GM21526 (cell line): Measurements from ENCODE around the gene ANKS1A.

ENCODE experiments used
- ATAC-seq: cut with Tn5 transposase; IDR thresholded peaks from one replicate; pipeline ENCODE4 v1.9.1; 2021; ENCODE audit warnings: moderate library complexity; ENCODE audit not compliant: unreplicated experiment, low FRiP score

ANKS1A gene

GRCh38 chr6:35139924-35140638, 251.0 kb downstream of the ANKS1A start:
- no peak for ATAC-seq

- ATAC-seq = no peak
These were observed 251.6 kb downstream of the ANKS1A start for GRCh38 chr6:35140639-35141006.
